ENCODE data around the gene DENND10. TPM values are rescaled to one million over a fixed set of nuclear protein-coding genes. Genes with fewer than 3 reads are reported as not detected.
"Not testable (repeated sequence)": the region's sequence is repeated elsewhere in the genome, so short reads cannot be mapped to it uniquely, and the experiment has no call there.

Gene DENND10
- polyA plus RNA-seq, 2 donors, result 20.4 to 26.2 TPM

GRCh38 chr10:119096641-119097415 is 7.1 kb upstream of the DENND10 start:
- H3K27ac ChIP-seq (ENCODE audit: low read depth in 2 of 2, low read length in 1 of 2); H3K4me3 ChIP-seq (ENCODE audit: low read depth in 1 of 2, low read length in 2 of 2); H3K27me3 ChIP-seq (ENCODE audit: control insufficient read depth in 1 of 2, insufficient read depth in 2 of 2, low read length in 2 of 2); H3K36me3 ChIP-seq (ENCODE audit: control insufficient read depth in 2 of 2, insufficient read depth in 2 of 2, low read length in 1 of 2); H3K9me3 ChIP-seq (ENCODE audit: control insufficient read depth in 2 of 2, insufficient read depth in 1 of 2, low read depth in 1 of 2, low read length in 1 of 2); H3K4me1 ChIP-seq (ENCODE audit: control insufficient read depth in 2 of 2, insufficient read depth in 2 of 2, low read length in 1 of 2): not testable (repeated sequence)
- 95 to 96% methylated on average over 12 of the region's 12 CpGs for WGBS, 2 donors

- 92% methylated on average over 3 of the region's 3 CpGs for WGBS, 2 donors
- H3K27me3 ChIP-seq (ENCODE audit: control insufficient read depth in 1 of 2, insufficient read depth in 2 of 2, low read length in 2 of 2), result no peaks in the 10 kb centered on the region
- no peak overlapping the region for H3K27ac ChIP-seq (ENCODE audit: low read depth in 2 of 2, low read length in 1 of 2)
- H3K36me3 ChIP-seq (ENCODE audit: control insufficient read depth in 2 of 2, insufficient read depth in 2 of 2, low read length in 1 of 2), result no peaks in the 10 kb centered on the region
- peaks cover 0 to 7% of the 10 kb centered on the region in 2 donors for H3K4me1 ChIP-seq (ENCODE audit: control insufficient read depth in 2 of 2, insufficient read depth in 2 of 2, low read length in 1 of 2)
- H3K4me3 ChIP-seq (ENCODE audit: low read depth in 1 of 2, low read length in 2 of 2), result no peak overlapping the region
- H3K9me3 ChIP-seq (ENCODE audit: control insufficient read depth in 2 of 2, insufficient read depth in 1 of 2, low read depth in 1 of 2, low read length in 1 of 2), result no peaks in the 10 kb centered on the region
Observed at GRCh38 chr10:119098576-119098975, 5.3 kb upstream of the DENND10 start.

GRCh38 chr10:119100434-119101238 is 3.3 kb upstream of the DENND10 start:
- Histone ChIP-seq H3K9me3 (ENCODE audit: control insufficient read depth in 2 of 2, insufficient read depth in 1 of 2, low read depth in 1 of 2, low read length in 1 of 2) (no peaks in the 10 kb centered on the region), H3K4me3 (ENCODE audit: low read depth in 1 of 2, low read length in 2 of 2) (no peak overlapping the region), H3K36me3 (ENCODE audit: control insufficient read depth in 2 of 2, insufficient read depth in 2 of 2, low read length in 1 of 2) (no peaks in the 10 kb centered on the region), H3K4me1 (ENCODE audit: control insufficient read depth in 2 of 2, insufficient read depth in 2 of 2, low read length in 1 of 2) (peaks cover 0 to 7% of the 10 kb centered on the region in 2 donors), H3K27me3 (ENCODE audit: control insufficient read depth in 1 of 2, insufficient read depth in 2 of 2, low read length in 2 of 2) (no peaks in the 10 kb centered on the region), H3K27ac (ENCODE audit: low read depth in 2 of 2, low read length in 1 of 2) (peak overlapping the region; percentile 84 to 93)
- 39 to 48% methylated on average over 3 of the region's 3 CpGs for WGBS, 2 donors

GRCh38 chr10:119101366-119102098 is 2.4 kb upstream of the DENND10 start:
- Histone ChIP-seq H3K4me1 (ENCODE audit: control insufficient read depth in 2 of 2, insufficient read depth in 2 of 2, low read length in 1 of 2) (peaks cover 0 to 7% of the 10 kb centered on the region in 2 donors), H3K36me3 (ENCODE audit: control insufficient read depth in 2 of 2, insufficient read depth in 2 of 2, low read length in 1 of 2) (no peaks in the 10 kb centered on the region), H3K4me3 (ENCODE audit: low read depth in 1 of 2, low read length in 2 of 2) (peak overlapping the region in 1 of 2 donors; percentile 18), H3K27me3 (ENCODE audit: control insufficient read depth in 1 of 2, insufficient read depth in 2 of 2, low read length in 2 of 2) (no peaks in the 10 kb centered on the region), H3K9me3 (ENCODE audit: control insufficient read depth in 2 of 2, insufficient read depth in 1 of 2, low read depth in 1 of 2, low read length in 1 of 2) (no peaks in the 10 kb centered on the region), H3K27ac (ENCODE audit: low read depth in 2 of 2, low read length in 1 of 2) (peak overlapping the region; percentile 84 to 93)
- WGBS, 2 donors, result 54 to 67% methylated on average over 10 of the region's 10 CpGs

- Histone ChIP-seq H3K4me3 (ENCODE audit: low read depth in 1 of 2, low read length in 2 of 2) (no peak overlapping the region), H3K27ac (ENCODE audit: low read depth in 2 of 2, low read length in 1 of 2) (peak overlapping the region; percentile 14 to 78), H3K9me3 (ENCODE audit: control insufficient read depth in 2 of 2, insufficient read depth in 1 of 2, low read depth in 1 of 2, low read length in 1 of 2) (no peaks in the 10 kb centered on the region), H3K27me3 (ENCODE audit: control insufficient read depth in 1 of 2, insufficient read depth in 2 of 2, low read length in 2 of 2) (no peaks in the 10 kb centered on the region), H3K36me3 (ENCODE audit: control insufficient read depth in 2 of 2, insufficient read depth in 2 of 2, low read length in 1 of 2) (no peaks in the 10 kb centered on the region), H3K4me1 (ENCODE audit: control insufficient read depth in 2 of 2, insufficient read depth in 2 of 2, low read length in 1 of 2) (peaks cover 0 to 7% of the 10 kb centered on the region in 2 donors)
- WGBS, 2 donors, result 50 to 51% methylated on average over 11 to 12 of the region's 12 CpGs
Observed at GRCh38 chr10:119103241-119103902, 541 bp upstream of the DENND10 start.

- peak overlapping the region; percentile 74 to 82 for H3K4me3 ChIP-seq (ENCODE audit: low read depth in 1 of 2, low read length in 2 of 2)
- 1% methylated on average over 22 of the region's 22 CpGs for WGBS, 2 donors
- H3K4me1 ChIP-seq (ENCODE audit: control insufficient read depth in 2 of 2, insufficient read depth in 2 of 2, low read length in 1 of 2), result peaks cover 0 to 7% of the 10 kb centered on the region in 2 donors
- no peaks in the 10 kb centered on the region for H3K36me3 ChIP-seq (ENCODE audit: control insufficient read depth in 2 of 2, insufficient read depth in 2 of 2, low read length in 1 of 2)
- no peaks in the 10 kb centered on the region for H3K9me3 ChIP-seq (ENCODE audit: control insufficient read depth in 2 of 2, insufficient read depth in 1 of 2, low read depth in 1 of 2, low read length in 1 of 2)
- peak overlapping the region; percentile 77 to 92 for H3K27ac ChIP-seq (ENCODE audit: low read depth in 2 of 2, low read length in 1 of 2)
- H3K27me3 ChIP-seq (ENCODE audit: control insufficient read depth in 1 of 2, insufficient read depth in 2 of 2, low read length in 2 of 2), result no peaks in the 10 kb centered on the region
Observed at GRCh38 chr10:119104654-119105015, 722 bp downstream of the DENND10 start.

GRCh38 chr10:119105155-119105554 is 1.2 kb downstream of the DENND10 start:
- no peaks in the 10 kb centered on the region for H3K36me3 ChIP-seq (ENCODE audit: control insufficient read depth in 2 of 2, insufficient read depth in 2 of 2, low read length in 1 of 2)
- H3K27ac ChIP-seq (ENCODE audit: low read depth in 2 of 2, low read length in 1 of 2), result no peak overlapping the region
- H3K4me3 ChIP-seq (ENCODE audit: low read depth in 1 of 2, low read length in 2 of 2), result peak overlapping the region; percentile 74 to 82
- 90 to 91% methylated on average over 12 of the region's 12 CpGs for WGBS, 2 donors
- no peaks in the 10 kb centered on the region for H3K9me3 ChIP-seq (ENCODE audit: control insufficient read depth in 2 of 2, insufficient read depth in 1 of 2, low read depth in 1 of 2, low read length in 1 of 2)
- no peaks in the 10 kb centered on the region for H3K27me3 ChIP-seq (ENCODE audit: control insufficient read depth in 1 of 2, insufficient read depth in 2 of 2, low read length in 2 of 2)
- peaks cover 0 to 7% of the 10 kb centered on the region in 2 donors for H3K4me1 ChIP-seq (ENCODE audit: control insufficient read depth in 2 of 2, insufficient read depth in 2 of 2, low read length in 1 of 2)

GRCh38 chr10:119105899-119106298 is 2.0 kb downstream of the DENND10 start:
- H3K9me3 ChIP-seq (ENCODE audit: control insufficient read depth in 2 of 2, insufficient read depth in 1 of 2, low read depth in 1 of 2, low read length in 1 of 2); H3K27ac ChIP-seq (ENCODE audit: low read depth in 2 of 2, low read length in 1 of 2); H3K4me1 ChIP-seq (ENCODE audit: control insufficient read depth in 2 of 2, insufficient read depth in 2 of 2, low read length in 1 of 2); H3K4me3 ChIP-seq (ENCODE audit: low read depth in 1 of 2, low read length in 2 of 2); H3K27me3 ChIP-seq (ENCODE audit: control insufficient read depth in 1 of 2, insufficient read depth in 2 of 2, low read length in 2 of 2); H3K36me3 ChIP-seq (ENCODE audit: control insufficient read depth in 2 of 2, insufficient read depth in 2 of 2, low read length in 1 of 2): not testable (repeated sequence)
- WGBS, 2 donors, result 97% methylated on average over 7 of the region's 7 CpGs

GRCh38 chr10:119107106-119107505 is 3.2 kb downstream of the DENND10 start:
- not testable (repeated sequence) for H3K4me3 ChIP-seq (ENCODE audit: low read depth in 1 of 2, low read length in 2 of 2); H3K9me3 ChIP-seq (ENCODE audit: control insufficient read depth in 2 of 2, insufficient read depth in 1 of 2, low read depth in 1 of 2, low read length in 1 of 2); H3K27ac ChIP-seq (ENCODE audit: low read depth in 2 of 2, low read length in 1 of 2); H3K4me1 ChIP-seq (ENCODE audit: control insufficient read depth in 2 of 2, insufficient read depth in 2 of 2, low read length in 1 of 2); H3K36me3 ChIP-seq (ENCODE audit: control insufficient read depth in 2 of 2, insufficient read depth in 2 of 2, low read length in 1 of 2); H3K27me3 ChIP-seq (ENCODE audit: control insufficient read depth in 1 of 2, insufficient read depth in 2 of 2, low read length in 2 of 2)
- 92 to 96% methylated on average over 6 of the region's 6 CpGs for WGBS, 2 donors

Data from esophagus (tissue), 2 donors.